ENCODE measurements around the gene NKX6-2.
"Not testable (repeated sequence)": the region's sequence is repeated elsewhere in the genome, so short reads cannot be mapped to it uniquely, and the experiment has no call there.

Gene NKX6-2

DNA sequence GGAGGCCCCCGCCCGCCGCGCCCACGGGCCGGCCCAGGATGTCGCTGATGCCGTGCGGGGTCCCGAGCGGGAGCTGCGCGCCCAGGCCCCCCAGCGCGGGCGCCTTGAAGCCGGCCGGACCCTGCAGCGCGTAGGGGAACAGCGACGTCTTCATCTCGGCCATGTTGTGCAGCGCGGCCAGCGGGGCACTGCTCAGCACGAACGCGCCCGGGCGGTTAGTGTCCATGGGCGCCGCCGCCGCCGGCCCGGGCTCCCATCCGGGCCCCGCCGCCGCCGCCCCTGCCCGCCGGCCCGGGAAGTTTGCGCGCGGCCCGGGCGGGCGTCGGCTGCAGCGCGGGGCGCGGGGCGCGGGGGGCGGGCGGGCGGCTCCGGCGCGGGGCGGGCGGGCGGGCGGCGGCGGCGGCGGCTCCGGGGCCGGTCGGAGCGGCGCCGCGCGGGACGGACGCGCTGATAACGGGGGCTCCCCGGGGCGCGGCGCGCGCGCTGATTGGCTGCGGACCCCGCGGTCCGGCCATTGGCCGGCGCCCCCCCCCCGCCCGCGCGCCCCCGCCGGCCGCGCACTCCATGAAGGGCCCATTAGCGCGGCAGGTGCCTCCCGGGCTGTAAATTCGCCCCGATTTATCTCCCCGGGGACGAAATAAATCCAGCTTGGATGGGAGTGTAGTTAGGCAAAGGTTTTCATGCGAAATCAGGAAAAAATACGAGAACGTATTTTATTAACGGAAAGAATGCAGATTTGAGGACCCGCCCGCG is at the start of gene NKX6-2:
Gene NKX6-2, minus strand, starts transcription at position 425 of the 753 bp plus-strand sequence. Its CDS starts 199 bp downstream, at position 226.
- no peak for DNase-seq (ENCODE audit: low spot score)

DNA sequence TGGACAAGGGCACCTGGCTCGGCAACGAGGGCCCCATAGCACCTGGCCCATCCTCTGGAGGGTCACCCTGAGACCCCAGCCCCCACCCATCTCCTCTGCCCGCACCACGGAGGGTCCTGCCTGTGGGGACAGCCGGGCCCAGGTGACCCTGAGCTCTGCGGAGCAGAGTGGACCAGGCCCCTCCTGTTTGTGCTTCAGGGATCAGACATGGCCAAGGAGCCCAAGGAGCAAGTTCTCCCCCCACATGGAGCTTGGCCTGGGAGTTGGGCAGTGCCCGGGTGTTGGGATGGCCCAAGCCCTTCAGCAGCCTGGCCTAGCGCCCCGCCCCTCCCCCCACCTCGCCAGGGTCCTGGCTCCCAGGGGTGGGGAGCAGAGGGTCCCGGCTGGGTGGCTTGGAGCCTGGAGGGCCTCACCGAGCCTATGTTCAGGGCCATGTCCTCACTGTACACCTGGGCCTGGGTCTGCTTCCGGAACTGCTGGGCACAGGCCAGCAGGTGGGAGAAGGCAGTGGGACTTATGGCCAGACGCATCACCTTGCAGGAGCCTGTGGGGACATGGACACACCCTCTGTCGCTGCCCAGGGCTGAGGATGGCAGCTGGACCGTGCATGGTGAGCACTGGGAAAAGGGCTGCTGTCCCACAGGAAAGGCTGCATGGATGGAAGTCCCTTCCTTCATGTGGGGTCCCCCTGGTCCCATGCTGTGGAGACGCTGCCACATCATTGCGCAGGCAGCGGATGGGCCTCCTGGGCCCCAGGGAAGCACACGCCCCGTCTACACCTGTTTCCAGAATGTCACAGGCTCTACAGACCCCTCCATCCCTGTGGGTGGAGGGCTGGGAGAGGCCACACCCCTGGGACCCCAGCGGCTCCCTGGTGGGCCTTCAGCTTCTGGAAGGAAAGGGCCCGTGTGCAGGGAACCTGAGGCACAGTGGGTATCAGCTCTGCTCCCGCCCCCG is 49.2 kb upstream of the NKX6-2 start:
- no peak for DNase-seq (ENCODE audit: low spot score)

DNA sequence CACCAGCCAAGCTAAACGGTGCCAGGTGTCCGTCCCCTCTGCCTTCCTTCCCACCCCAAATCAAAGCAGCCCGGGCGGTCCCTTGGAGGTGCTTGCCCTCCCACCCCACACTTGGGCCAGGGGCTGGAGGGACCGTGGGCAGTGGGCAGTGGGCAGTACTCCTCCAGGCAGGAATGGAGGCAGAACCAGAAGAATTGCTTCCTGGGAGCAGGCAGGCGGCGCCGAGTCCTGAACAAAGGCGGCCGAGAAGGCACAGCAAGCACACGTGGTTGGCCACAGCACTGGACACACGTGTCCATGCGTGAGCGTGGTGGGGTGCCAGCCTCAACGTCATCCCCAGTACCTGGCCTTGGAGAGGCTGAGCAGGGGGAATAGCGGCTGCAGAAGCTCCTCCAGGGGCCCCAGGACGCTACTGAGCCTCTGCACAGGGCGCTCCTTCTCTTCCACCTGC is 48.4 kb upstream of the NKX6-2 start:
- no peak for DNase-seq (ENCODE audit: low spot score)

GRCh38 chr10:132833421-132834111 is 47.6 kb upstream of the NKX6-2 start:
- DNase-seq (ENCODE audit: low spot score) = no peak

- DNase-seq (ENCODE audit: low spot score) = no peak
Observed at GRCh38 chr10:132832186-132832969, 46.4 kb upstream of the NKX6-2 start.

- DNase-seq (ENCODE audit: low spot score) = no peak
Observed at GRCh38 chr10:132829403-132829802, 43.5 kb upstream of the NKX6-2 start.

- DNase-seq (ENCODE audit: low spot score) = no peak
Observed at GRCh38 chr10:132828681-132829080, 42.7 kb upstream of the NKX6-2 start.

DNA sequence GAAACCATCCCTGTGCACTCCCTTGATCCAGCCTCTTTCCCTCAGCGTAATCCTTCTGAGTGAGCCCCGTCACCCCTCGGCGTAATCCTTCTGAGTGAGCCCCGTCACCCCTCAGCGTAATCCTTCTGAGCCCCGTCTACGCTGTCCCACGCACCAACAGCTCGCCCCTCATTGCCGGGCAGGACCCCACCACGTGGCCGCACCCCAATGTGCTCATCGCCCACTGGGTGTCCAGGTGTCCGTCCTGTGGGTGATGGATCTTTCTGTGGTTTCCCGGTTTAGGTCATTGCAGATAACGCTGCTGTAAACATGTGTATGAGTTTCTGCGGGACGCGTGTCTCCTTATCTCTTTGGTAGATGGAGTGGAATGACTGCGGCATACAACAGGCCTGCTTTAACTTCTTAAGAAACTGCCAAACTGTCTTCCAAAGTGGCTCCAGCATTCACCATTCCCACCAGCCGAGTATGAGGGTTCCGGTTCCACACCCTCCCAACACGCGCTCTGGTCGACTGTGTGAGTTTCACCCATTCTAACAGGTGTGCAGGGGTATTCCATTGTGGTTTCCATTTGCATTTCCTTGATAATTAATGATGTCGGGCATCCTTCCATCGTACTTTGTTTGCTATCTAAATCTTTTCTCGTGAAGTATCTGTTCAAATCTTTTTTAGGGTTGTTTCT is 42.1 kb upstream of the NKX6-2 start:
- DNase-seq (ENCODE audit: low spot score) = no peak

DNA sequence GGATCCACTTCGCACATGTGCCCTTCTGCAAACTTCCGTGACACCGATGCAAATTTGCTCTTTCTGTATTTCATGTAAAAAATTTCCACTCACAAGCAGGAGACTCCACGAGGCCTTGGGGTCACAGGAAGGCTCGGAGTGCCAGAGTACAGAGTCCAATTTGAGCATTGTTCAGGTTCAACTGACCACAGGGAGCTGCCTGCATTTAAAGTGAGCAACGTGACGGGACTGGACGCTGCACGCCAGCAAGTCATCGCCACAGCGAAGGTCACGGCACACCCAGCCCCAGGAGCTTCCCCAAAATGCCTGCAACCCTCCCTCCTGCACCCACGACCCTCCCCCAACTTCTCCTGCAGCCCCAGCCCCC is 41.5 kb upstream of the NKX6-2 start:
- no peak for DNase-seq (ENCODE audit: low spot score)

DNA sequence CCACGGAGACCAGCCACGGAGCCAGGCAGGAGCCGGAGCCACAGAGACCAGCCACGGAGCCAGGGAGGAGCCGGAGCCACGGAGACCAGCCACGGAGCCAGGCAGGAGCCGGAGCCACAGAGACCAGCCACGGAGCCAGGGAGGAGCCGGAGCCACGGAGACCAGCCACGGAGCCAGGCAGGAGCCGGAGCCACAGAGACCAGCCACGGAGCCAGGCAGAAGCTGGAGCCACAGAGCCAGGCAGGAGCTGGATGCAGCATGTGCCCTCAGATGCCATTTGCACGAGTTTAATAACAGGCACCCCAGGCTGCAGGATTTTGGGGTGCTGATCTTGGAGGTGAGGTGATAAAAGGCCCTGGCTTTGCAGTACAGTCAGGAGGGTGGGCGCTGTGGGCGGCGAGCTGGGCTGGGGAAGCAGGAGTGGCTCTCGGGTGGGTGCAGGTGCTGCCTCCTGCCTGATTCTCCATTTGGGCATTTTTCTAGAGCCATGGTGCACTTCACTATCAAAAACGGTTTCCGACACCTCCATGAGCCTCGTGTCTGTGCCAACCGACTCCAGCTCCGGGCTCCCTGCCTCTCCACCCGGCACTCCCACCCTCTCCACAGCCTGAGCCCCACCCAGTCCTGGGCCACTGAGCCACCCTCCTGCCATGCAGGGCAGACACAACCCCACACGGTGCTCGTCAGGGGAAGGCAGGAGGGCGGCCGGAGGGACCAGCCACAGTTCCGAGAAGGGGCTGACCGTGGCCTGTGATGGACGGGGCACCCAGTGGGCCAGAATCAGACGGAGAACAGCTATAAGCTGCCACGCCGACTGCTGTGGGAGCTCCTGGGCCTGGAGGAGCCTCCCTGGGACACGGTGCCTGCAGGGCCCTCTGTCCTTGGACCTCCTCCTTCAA is 40.8 kb upstream of the NKX6-2 start:
- no peak for DNase-seq (ENCODE audit: low spot score)

DNA sequence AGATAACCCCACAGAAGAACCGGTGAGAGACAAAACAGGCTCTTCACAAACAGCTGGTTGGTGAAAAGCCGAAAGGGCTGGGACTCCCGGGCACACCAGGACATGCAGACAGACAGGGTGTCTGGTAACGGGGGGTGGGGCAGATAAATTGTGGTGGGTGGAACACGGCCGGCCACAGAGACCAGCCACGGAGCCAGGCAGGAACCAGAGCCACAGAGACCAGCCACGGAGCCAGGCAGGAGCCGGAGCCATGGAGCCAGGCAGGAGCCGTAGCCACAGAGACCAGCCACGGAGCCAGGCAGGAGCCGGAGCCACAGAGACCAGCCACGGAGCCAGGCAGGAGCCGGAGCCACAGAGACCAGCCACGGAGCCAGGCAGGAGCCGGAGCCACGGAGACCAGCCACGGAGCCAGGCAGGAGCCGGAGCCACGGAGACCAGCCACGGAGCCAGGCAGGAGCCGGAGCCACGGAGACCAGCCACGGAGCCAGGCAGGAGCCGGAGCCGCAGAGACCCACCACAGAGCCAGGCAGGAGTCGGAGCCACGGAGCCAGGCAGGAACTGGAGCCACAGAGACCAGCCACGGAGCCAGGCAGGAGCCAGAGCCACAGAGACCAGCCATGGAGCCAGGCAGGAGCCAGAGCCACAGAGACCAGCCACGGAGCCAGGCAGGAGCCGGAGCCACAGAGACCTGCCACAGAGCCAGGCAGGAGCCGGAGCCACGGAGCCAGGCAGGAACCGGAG is 40.0 kb upstream of the NKX6-2 start:
- not testable (repeated sequence) for DNase-seq (ENCODE audit: low spot score)

- no peak for DNase-seq (ENCODE audit: low spot score)
Observed at GRCh38 chr10:132820056-132820455, 34.1 kb upstream of the NKX6-2 start.

DNA sequence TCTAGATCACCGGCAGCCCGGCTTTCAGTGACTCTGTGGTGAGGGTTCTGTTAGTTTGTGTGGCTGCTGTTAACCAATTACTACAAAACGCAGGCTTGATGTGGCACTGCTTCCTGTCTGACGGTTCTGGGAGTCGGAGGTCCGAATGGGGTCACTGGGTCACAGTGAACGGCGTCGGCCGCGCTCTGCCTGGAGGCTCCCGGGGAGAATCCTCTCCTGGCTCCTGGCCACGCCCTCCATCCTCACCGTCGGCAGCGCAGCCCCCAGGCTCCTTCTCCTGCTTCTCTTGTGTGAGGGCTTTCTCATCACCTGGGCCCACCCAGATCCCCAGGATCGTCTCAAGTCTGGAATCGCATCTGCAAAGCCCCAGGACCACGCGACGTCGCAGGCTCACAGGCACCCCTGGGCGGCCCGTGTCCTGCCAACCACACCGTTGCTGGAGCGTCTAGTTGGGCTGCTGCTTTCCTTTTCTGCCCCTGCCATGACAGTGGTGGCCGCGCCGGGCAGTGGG is 31.8 kb upstream of the NKX6-2 start:
- DNase-seq (ENCODE audit: low spot score) = no peak

GRCh38 chr10:132816718-132817117 is 30.8 kb upstream of the NKX6-2 start:
- DNase-seq (ENCODE audit: low spot score) = no peak

GRCh38 chr10:132815168-132815857 is 29.4 kb upstream of the NKX6-2 start:
- DNase-seq (ENCODE audit: low spot score) = no peak

DNA sequence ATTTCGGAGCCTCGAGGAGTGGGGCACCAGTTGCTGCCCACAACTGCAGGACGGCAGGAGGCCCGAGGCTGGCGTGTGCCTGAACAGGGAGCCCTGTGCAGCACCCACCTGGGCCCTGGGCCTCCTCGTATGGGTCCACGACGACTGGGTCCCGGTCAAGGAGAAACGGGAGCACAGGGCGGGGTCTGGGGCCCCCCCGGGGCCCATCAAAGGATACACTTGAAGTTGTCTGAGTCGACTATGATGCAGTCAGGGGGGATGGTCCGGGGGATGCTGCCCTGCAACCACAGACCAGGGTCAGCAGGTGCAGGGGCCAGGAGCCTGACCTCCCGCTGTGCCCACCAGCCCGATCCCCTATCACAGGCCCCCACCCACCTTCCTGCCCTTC is 28.5 kb upstream of the NKX6-2 start:
- no peak for DNase-seq (ENCODE audit: low spot score)

- DNase-seq (ENCODE audit: low spot score) = no peak
Observed at GRCh38 chr10:132813560-132814468, 27.9 kb upstream of the NKX6-2 start.

Data from hematopoietic multipotent progenitor cell treated with erythropoietin and hydrocortisone succinate and interleukin-3 and kit ligand, for 15 days (in vitro differentiated cells).